Stimulated activated CD8-positive, alpha-beta memory T cell treated with anti-CD3 and anti-CD28 coated beads, Interleukin-7, amount 100 ng/mL, for 24 hours (primary cell): ENCODE data around the gene AQP2.
"Not testable (repeated sequence)": the region's sequence is repeated elsewhere in the genome, so short reads cannot be mapped to it uniquely, and the experiment has no call there.

Experiments used
- DNase-seq: peaks from one replicate; pipeline ENCODE4 v3.0.0-alpha.2; 2020; ENCODE audit warnings: low read depth

AQP2 gene

DNA sequence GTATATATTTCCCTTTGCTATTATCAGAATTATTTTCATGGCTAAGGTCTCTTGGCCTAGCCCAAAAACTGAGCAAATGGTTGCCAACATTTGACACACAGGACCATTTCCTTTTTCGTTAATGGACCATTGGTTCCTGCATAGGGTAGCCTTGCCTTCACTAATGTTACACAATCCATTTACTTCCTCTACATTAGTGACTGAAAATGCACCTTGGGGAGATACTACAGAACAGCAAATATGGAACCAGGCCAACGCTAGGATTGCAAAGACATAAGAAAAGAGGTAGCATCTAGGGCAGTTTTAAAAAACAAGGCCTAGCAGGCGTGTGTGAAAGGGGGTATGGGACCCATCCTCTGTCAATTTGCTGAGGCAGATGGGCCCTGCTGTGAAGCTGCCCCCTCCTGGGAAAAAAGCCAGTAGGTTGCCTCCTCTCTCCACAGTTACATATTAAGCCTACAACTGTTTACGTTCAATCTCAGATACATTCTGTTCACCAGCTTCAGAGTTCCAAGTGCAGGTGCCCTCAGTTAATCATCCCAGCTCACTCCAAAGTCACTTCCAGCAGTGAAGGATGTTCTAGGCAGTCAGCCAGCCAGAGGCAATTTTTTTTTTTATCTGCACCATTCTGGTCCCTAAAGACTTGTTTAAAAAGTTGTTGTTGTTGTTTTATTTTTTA is 37.2 kb downstream of the AQP2 start:
- no peak for DNase-seq

DNA sequence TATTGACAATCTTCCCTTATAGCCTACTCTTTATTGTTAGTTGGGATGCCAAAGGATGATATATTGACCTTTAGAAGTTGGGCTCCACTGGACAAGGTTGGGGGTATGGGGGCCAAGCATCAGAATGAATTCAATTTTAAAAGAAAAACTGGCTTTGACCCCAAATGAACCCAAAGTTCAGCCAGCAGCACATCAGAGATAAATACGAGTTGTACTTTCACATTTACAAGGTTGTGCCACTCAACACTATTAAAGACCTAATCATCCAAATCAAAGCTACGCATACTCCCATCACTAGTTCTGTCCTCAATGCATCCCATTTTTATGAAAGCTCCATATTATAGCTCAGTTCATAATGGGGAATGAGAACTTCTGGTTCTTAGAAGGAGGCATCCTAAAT is 38.9 kb downstream of the AQP2 start:
- not testable (repeated sequence) for DNase-seq

GRCh38 chr12:49990273-49990672 is 39.7 kb downstream of the AQP2 start:
- DNase-seq: no peak

DNA sequence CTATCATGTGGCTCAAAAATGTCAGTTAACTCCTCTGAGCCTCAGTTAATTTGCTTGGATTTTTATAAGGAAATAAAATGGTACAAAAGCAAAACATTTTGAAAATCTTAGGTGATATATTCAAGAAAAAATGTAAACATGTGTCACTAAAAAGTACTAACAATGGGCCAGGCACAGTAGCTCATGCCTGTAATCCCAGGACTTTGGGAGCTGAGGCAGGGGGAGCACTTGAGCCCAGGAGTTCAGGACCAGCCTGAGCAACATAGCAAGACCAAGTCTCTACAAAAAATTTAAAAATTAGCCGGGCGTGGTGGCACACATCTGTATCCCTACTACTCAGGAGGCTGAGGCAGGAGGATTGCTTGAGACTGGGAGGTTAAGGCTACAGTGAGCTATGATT is 47.9 kb downstream of the AQP2 start:
- no peak for DNase-seq

- DNase-seq: no peak
Measured at GRCh38 chr12:50003595-50003994, 53.1 kb downstream of the AQP2 start.

DNA sequence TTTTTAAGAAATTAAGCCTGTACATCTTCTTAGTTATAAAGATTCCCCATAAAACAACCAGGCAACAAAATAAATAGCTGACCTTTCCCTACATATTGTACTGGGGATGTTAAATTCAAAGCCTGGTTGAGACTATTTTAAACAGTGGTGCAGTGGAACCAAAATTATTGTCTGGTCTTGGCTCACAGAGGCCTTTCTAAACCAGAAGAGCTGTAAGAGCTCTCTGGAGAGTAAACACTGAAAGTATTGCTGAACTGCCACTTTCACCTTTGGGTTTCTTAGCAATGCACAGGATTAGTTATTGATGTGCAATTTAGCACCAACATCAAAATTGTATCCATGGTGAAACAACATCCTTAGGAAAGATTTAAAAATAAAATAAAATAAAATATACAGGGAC is 54.2 kb downstream of the AQP2 start:
- no peak for DNase-seq

DNA sequence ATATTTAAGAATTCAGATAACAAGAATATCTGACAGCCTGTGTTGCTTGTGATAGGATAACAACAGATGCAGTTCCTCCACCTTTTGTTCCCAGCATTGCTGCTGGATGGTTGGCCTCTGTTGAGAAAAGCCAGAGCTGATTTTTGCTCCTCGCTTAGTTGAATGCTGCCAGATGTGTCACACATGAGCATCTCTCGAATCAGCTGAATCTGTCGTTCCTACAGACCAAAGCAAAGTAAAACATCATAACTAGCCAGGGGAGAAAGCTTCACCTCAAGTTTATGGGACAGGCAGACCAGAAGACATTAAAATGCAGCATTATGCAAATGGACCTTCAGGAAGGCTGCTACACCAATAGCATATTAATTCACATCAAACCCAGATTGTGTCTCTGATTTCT is 54.6 kb downstream of the AQP2 start:
- DNase-seq: no peak

DNA sequence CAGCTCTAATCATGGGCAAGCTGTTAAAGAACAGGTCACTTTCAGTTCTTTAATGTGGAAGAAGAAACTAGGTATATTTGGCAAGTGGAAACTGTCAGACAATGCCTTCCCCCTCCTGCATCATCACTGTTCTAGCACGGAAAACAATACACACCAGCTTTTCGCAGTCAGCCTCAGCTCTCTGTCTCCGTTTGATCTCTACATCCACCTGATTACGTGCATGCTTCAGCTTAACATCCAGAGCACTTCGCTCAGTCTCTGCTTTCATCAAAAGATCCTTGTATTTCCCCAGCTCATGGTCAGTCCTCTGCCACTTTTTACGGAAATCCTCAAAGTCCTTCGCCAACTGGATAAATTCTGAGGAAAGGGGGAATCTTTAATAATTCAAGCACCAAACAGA is 55.7 kb downstream of the AQP2 start:
- no peak for DNase-seq

GRCh38 chr12:50006754-50007442 is 56.4 kb downstream of the AQP2 start:
- no peak for DNase-seq
